Measurements from ENCODE around the gene OSMR. TPM values are rescaled to one million over a fixed set of nuclear protein-coding genes. Genes with fewer than 3 reads are reported as not detected.

The OSMR gene
- total and polyA plus RNA-seq, 9 of the 15 experiments (the other 6 are each of a cell fraction or from before 2014, with no cell fraction given): 0.18 to 1.7 (median 0.94) TPM

- TF ChIP-seq ZBTB8A (IDR thresholded peaks at IDR 0.05; ENCODE audit: partially characterized antibody): no peak
- TF ChIP-seq NFATC3 (IDR thresholded peaks at IDR 0.05): no peak
- TF ChIP-seq ZNF175 (CRISPR knock-in tag; IDR thresholded peaks at IDR 0.05; ENCODE audit: low read depth): no peak
- peak; percentile 40 to 67; a peak in 3 of 4 replicates for TF ChIP-seq KDM1A (IDR thresholded peaks at IDR 0.05)
- TF ChIP-seq RFX7 (CRISPR knock-in tag; IDR thresholded peaks at IDR 0.05): no peak
- TF ChIP-seq MITF (IDR thresholded peaks at IDR 0.05): no peak
- TF ChIP-seq ARID1B (IDR thresholded peaks at IDR 0.05): peak; percentile 93
- no peak for TF ChIP-seq NRF1 (conservative IDR thresholded peaks at IDR 0.05 in 1 of 2, IDR thresholded peaks at IDR 0.05 in 1 of 2)
- TF ChIP-seq ZNF780A (CRISPR knock-in tag; IDR thresholded peaks at IDR 0.05): no peak
- no peak for TF ChIP-seq CCAR2 (IDR thresholded peaks at IDR 0.05; ENCODE audit: low read depth, low read length)
- no peak for TF ChIP-seq ELK1 (CRISPR knock-in tag; IDR thresholded peaks at IDR 0.05)
- TF ChIP-seq TCF7L2 (IDR thresholded peaks at IDR 0.05; ENCODE audit: low read depth, low read length): no peak
- TF ChIP-seq CEBPG (CRISPR knock-in tag; IDR thresholded peaks at IDR 0.05): no peak
- no peak for TF ChIP-seq CEBPG (tag; conservative IDR thresholded peaks at IDR 0.05 in 1 of 2, IDR thresholded peaks at IDR 0.05 in 1 of 2)
- no peak for TF ChIP-seq IFI16 (CRISPR knock-in tag; IDR thresholded peaks at IDR 0.05)
- TF ChIP-seq ZC3H8 (IDR thresholded peaks at IDR 0.05): no peak
- no peak for TF ChIP-seq PHTF2 (CRISPR knock-in tag; IDR thresholded peaks at IDR 0.05)
- no peak for TF ChIP-seq ZNF184 (CRISPR knock-in tag; IDR thresholded peaks at IDR 0.05)
- TF ChIP-seq ATF1 (CRISPR knock-in tag; IDR thresholded peaks at IDR 0.05): no peak
- peak; percentile 62 for TF ChIP-seq ATF1 (tag; IDR thresholded peaks at IDR 0.05)
- no peak for TF ChIP-seq SFPQ (IDR thresholded peaks at IDR 0.05; ENCODE audit: low read depth, low read length)
- TF ChIP-seq MNT (conservative IDR thresholded peaks at IDR 0.05): peak; percentile 14 to 52; a peak in 1 of 4 replicates
- no peak for TF ChIP-seq HMG20A (CRISPR knock-in tag; conservative IDR thresholded peaks at IDR 0.05)
These were observed 38.0 kb upstream of the OSMR start (continued) for GRCh38 chr5:38807570-38808483.
